ENCODE data around the gene BTBD9. TPM values are rescaled to one million over a fixed set of nuclear protein-coding genes. Genes with fewer than 3 reads are reported as not detected.

BTBD9 gene
- total RNA-seq, 1 experiment from 2014 or later = 8.9 TPM

DNA sequence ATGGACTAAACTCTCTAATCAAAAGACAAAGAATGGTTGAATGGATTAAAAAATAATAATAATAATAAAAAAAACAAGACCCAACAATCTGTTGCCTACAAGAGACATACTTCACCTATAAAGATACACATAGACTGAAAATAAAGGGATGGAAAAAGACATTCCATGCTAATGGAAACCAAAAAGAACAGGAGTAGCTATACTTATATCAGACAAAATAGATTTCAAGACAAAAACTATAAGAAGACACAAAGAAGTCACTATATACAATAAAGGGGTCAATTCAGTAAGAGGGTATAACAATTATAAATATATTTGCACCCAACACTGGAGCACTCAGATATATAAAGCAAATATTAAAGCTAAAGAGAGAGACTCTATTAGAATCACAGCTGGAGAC is 106.7 kb downstream of the BTBD9 start:
- no peak overlapping the region for H2AK5ac ChIP-seq (ENCODE audit: insufficient read length, low read length)
- no peak overlapping the region for H3K27ac ChIP-seq (ENCODE audit: insufficient read length, low read depth, low read length)
- H2AFZ ChIP-seq (ENCODE audit: low read length) = no peak overlapping the region
- H3K9me3 ChIP-seq (ENCODE audit: control insufficient read depth, low read depth, low read length) = no peaks in the 10 kb centered on the region
- no peak overlapping the region for H3K18ac ChIP-seq (ENCODE audit: insufficient read length, low read depth, low read length)
- H3K79me1 ChIP-seq (ENCODE audit: insufficient read depth, low read depth, low read length, poor library complexity, severe bottlenecking) = no peaks in the 10 kb centered on the region
- H4K5ac ChIP-seq (ENCODE audit: insufficient read length, low read depth, low read length) = no peak overlapping the region
- Mint-ChIP-seq H3K27me3 (ENCODE audit: low read depth) (no peaks in the 10 kb centered on the region), H3K27ac (no peak overlapping the region), H3K9me3 (peaks cover 14 to 20% of the 10 kb centered on the region in 2 experiments), H3K4me1 (peaks cover 0 to 11% of the 10 kb centered on the region in 2 experiments; a peak in 3 of 4 replicates), H3K4me3 (no peak overlapping the region), H3K36me3 (ENCODE audit: insufficient read depth in 1 of 3, low read depth in 3 of 3) (peaks cover 6 to 23% (median 6%) of the 10 kb centered on the region in 3 experiments; a peak in 6 of 7 replicates)
- H3K9ac ChIP-seq (ENCODE audit: extremely low read depth, insufficient read length, low read length) = no peak overlapping the region
- H2BK5ac ChIP-seq (ENCODE audit: insufficient read length, low read length) = no peak overlapping the region
- no peaks in the 10 kb centered on the region for H3K23me2 ChIP-seq (ENCODE audit: insufficient read length, low read depth, low read length, poor library complexity, severe bottlenecking)
- H3K56ac ChIP-seq (ENCODE audit: insufficient read length, low read depth, low read length) = no peak overlapping the region
- no peaks in the 10 kb centered on the region for H3K79me2 ChIP-seq (ENCODE audit: insufficient read depth, low read length)
- H4K91ac ChIP-seq (ENCODE audit: insufficient read length, low read depth, low read length) = no peak overlapping the region
- no peak for DNase-seq
- no peak overlapping the region for H3K14ac ChIP-seq (ENCODE audit: insufficient read depth, low read length)
- H3K4me2 ChIP-seq (ENCODE audit: insufficient read depth, insufficient read length, low read length) = no peak overlapping the region
- no peak overlapping the region for H4K8ac ChIP-seq (replicated peaks; ENCODE audit: insufficient read length, low read depth, low read length)
- no peak overlapping the region for H2BK12ac ChIP-seq (ENCODE audit: insufficient read length, low read depth, low read length)
- no peak overlapping the region for H2BK20ac ChIP-seq (ENCODE audit: low read depth, low read length, poor library complexity, severe bottlenecking)
- no peaks in the 10 kb centered on the region for H4K20me1 ChIP-seq (ENCODE audit: control insufficient read depth, insufficient read depth, insufficient read length)
- no peak overlapping the region for H3T11ph ChIP-seq (ENCODE audit: low read length)
- H2BK15ac ChIP-seq (ENCODE audit: low read depth, low read length) = no peak overlapping the region
- TF ChIP-seq, protein P1, sequence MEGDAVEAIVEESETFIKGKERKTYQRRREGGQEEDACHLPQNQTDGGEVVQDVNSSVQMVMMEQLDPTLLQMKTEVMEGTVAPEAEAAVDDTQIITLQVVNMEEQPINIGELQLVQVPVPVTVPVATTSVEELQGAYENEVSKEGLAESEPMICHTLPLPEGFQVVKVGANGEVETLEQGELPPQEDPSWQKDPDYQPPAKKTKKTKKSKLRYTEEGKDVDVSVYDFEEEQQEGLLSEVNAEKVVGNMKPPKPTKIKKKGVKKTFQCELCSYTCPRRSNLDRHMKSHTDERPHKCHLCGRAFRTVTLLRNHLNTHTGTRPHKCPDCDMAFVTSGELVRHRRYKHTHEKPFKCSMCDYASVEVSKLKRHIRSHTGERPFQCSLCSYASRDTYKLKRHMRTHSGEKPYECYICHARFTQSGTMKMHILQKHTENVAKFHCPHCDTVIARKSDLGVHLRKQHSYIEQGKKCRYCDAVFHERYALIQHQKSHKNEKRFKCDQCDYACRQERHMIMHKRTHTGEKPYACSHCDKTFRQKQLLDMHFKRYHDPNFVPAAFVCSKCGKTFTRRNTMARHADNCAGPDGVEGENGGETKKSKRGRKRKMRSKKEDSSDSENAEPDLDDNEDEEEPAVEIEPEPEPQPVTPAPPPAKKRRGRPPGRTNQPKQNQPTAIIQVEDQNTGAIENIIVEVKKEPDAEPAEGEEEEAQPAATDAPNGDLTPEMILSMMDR (conservative IDR thresholded peaks at IDR 0.05) = no peak
- no peaks in the 10 kb centered on the region for H3K4me1 ChIP-seq (ENCODE audit: insufficient read depth, low read length)
- no peaks in the 10 kb centered on the region for H3K27me3 ChIP-seq (ENCODE audit: insufficient read depth, low read length)
- H2BK120ac ChIP-seq (ENCODE audit: low read depth, low read length, poor library complexity, severe bottlenecking) = no peak overlapping the region
- H3K23ac ChIP-seq (ENCODE audit: insufficient read length, low read depth, low read length) = no peak overlapping the region
- no peak overlapping the region for H3K4ac ChIP-seq (ENCODE audit: low read depth, low read length)

Data from H9 (cell line).